MM.1S (cell line): Measurements from ENCODE around the gene ADK.

ENCODE experiments used
- DNase-seq: peaks from one replicate; pipeline ENCODE4 v3.0.0-alpha.2; 2015
- H2AFZ ChIP-seq: fragments of 300-600 bp; sonication (generic); 2 replicates; pipeline ENCODE4 v1.6.0; 2016; ENCODE audit warnings: antibody characterized with exemption, low read length
- H3F3A ChIP-seq: fragments of 300-600 bp; sonication (generic); 2 replicates; pipeline ENCODE4 v1.6.1; 2016; ENCODE audit warnings: mild to moderate bottlenecking, antibody characterized with exemption, low read length, moderate library complexity, mixed read lengths; ENCODE audit not compliant: insufficient read depth
- H3K27ac ChIP-seq: fragments of 300-600 bp; sonication (generic); 2 replicates; pipeline ENCODE4 v1.5.1; 2016; ENCODE audit warnings: mild to moderate bottlenecking, low read length
- H3K27me3 ChIP-seq: fragments of 300-600 bp; sonication (generic); replicated peaks from 2 replicates; pipeline ENCODE4 v1.6.0; 2016; ENCODE audit warnings: low read length; ENCODE audit not compliant: insufficient read depth
- H3K36me3 ChIP-seq: fragments of 300-600 bp; sonication (generic); replicated peaks from 2 replicates; pipeline ENCODE4 v1.6.1; 2016; ENCODE audit warnings: mild to moderate bottlenecking, low read length, mixed read lengths; ENCODE audit not compliant: insufficient read depth
- H3K4me1 ChIP-seq: fragments of 300-600 bp; sonication (generic); 2 replicates; pipeline ENCODE4 v1.6.1; 2016; ENCODE audit warnings: low read length, mixed read lengths
- H3K4me2 ChIP-seq: fragments of 300-600 bp; sonication (generic); 2 replicates; pipeline ENCODE4 v1.6.0; 2016; ENCODE audit warnings: low read depth, low read length
- H3K4me3 ChIP-seq: fragments of 300-600 bp; sonication (generic); 2 replicates; pipeline ENCODE4 v1.5.1; 2016; ENCODE audit warnings: low read length, mixed read lengths
- H3K79me2 ChIP-seq: fragments of 300-600 bp; sonication (generic); 2 replicates; pipeline ENCODE4 v1.6.1; 2016; ENCODE audit warnings: mixed run types, low read length, mixed read lengths
- H3K9ac ChIP-seq: fragments of 300-600 bp; sonication (generic); 2 replicates; pipeline ENCODE4 v1.6.1; 2016; ENCODE audit warnings: low read length, mixed read lengths
- H3K9me2 ChIP-seq: fragments of 300-600 bp; sonication (generic); replicated peaks from 2 replicates; pipeline ENCODE4 v1.6.1; 2016; ENCODE audit warnings: mild to moderate bottlenecking, low read length, mixed read lengths; ENCODE audit not compliant: insufficient read depth
- H3K9me3 ChIP-seq: fragments of 300-600 bp; sonication (generic); replicated peaks from 2 replicates; pipeline ENCODE4 v1.6.1; 2016; ENCODE audit warnings: mild to moderate bottlenecking, low read length, mixed read lengths; ENCODE audit not compliant: insufficient read depth
- H4K20me1 ChIP-seq: fragments of 300-600 bp; sonication (generic); 2 replicates; pipeline ENCODE4 v1.6.1; 2016; ENCODE audit warnings: mild to moderate bottlenecking, low read length, moderate library complexity, mixed read lengths; ENCODE audit not compliant: insufficient read depth
- CTCF ChIP-seq: fragments of 300-600 bp; sonication (generic); IDR thresholded peaks from 2 replicates; pipeline ENCODE4 v1.5.1; 2016; ENCODE audit warnings: antibody characterized with exemption, low read length, mixed read lengths
- EZH2 ChIP-seq: fragments of 300-600 bp; sonication (generic); optimal IDR thresholded peaks from 2 replicates; pipeline ENCODE3; 2017; ENCODE audit warnings: low read depth, mild to moderate bottlenecking, antibody characterized with exemption, low read length, mixed read lengths
- EZH2phosphoT487 ChIP-seq: fragments of 300-600 bp; sonication (generic); IDR thresholded peaks from 2 replicates; pipeline ENCODE4 v1.6.1; 2018; ENCODE audit warnings: antibody characterized with exemption, low read length

Gene ADK

GRCh38 chr10:74669210-74669609 lies 518.2 kb downstream of the ADK start:
- Histone ChIP-seq H2AFZ (no peak overlapping the region), H3K79me2 (no peaks in the 10 kb centered on the region), H4K20me1 (no peaks in the 10 kb centered on the region), H3K36me3 (no peaks in the 10 kb centered on the region), H3K4me2 (no peak overlapping the region), H3K9ac (no peak overlapping the region), H3K4me3 (no peak overlapping the region), H3K27ac (no peak overlapping the region), H3K27me3 (no peaks in the 10 kb centered on the region), H3K9me2 (no peaks in the 10 kb centered on the region), H3F3A (no peaks in the 10 kb centered on the region), H3K4me1 (no peaks in the 10 kb centered on the region), H3K9me3 (no peaks in the 10 kb centered on the region)
- no peak for DNase-seq
- TF ChIP-seq EZH2phosphoT487 (no peak), CTCF (no peak), EZH2 (no peak)

- H2AFZ ChIP-seq = no peak overlapping the region
- H3F3A ChIP-seq = no peaks in the 10 kb centered on the region
- TF ChIP-seq EZH2phosphoT487 (no peak), CTCF (no peak), EZH2 (no peak)
- H3K4me3 ChIP-seq = no peak overlapping the region
- no peaks in the 10 kb centered on the region for H3K4me1 ChIP-seq
- H3K9ac ChIP-seq = no peak overlapping the region
- H3K9me3 ChIP-seq = no peaks in the 10 kb centered on the region
- H3K27me3 ChIP-seq = no peaks in the 10 kb centered on the region
- H3K79me2 ChIP-seq = no peaks in the 10 kb centered on the region
- H4K20me1 ChIP-seq = no peaks in the 10 kb centered on the region
- no peaks in the 10 kb centered on the region for H3K9me2 ChIP-seq
- H3K4me2 ChIP-seq = no peak overlapping the region
- H3K36me3 ChIP-seq = no peaks in the 10 kb centered on the region
- no peak overlapping the region for H3K27ac ChIP-seq
- DNase-seq = no peak
Observed at GRCh38 chr10:74671716-74672115, 520.7 kb downstream of the ADK start.

GRCh38 chr10:74672430-74673165 lies 521.6 kb downstream of the ADK start:
- no peak overlapping the region for H3K27ac ChIP-seq

More at GRCh38 chr10:74672430-74673165, 521.6 kb downstream of the ADK start:
- H3K79me2 ChIP-seq = no peaks in the 10 kb centered on the region
- no peaks in the 10 kb centered on the region for H3K9me3 ChIP-seq
- no peaks in the 10 kb centered on the region for H3K9me2 ChIP-seq
- no peak for DNase-seq
- no peak overlapping the region for H3K9ac ChIP-seq
- no peaks in the 10 kb centered on the region for H4K20me1 ChIP-seq
- H3K4me3 ChIP-seq = no peak overlapping the region
- H3K36me3 ChIP-seq = no peaks in the 10 kb centered on the region
- no peaks in the 10 kb centered on the region for H3K4me1 ChIP-seq
- no peaks in the 10 kb centered on the region for H3K27me3 ChIP-seq
- no peak for TF ChIP-seq EZH2
- no peak for TF ChIP-seq CTCF
- TF ChIP-seq EZH2phosphoT487 = no peak
- H2AFZ ChIP-seq = no peak overlapping the region
- no peak overlapping the region for H3K4me2 ChIP-seq
- no peaks in the 10 kb centered on the region for H3F3A ChIP-seq
